Sciatic nerve (tissue), 1 donor: ENCODE results near the gene IL18R1. TPM values are rescaled to one million over a fixed set of nuclear protein-coding genes. Genes with fewer than 3 reads are reported as not detected.

Experiments used
- microRNA-seq: library from miRNA; unstranded; fragments of <30 nt; microRNA quantifications from one replicate; pipeline ENCODE4 v1.2.0, GENCODE V29; 2020
- total RNA-seq: library from RNA; stranded (reverse); fragmentation: NEBNext Ultra II Directional; extraction: Animal tissue kit (Norgen Biotek cat#: 25700); gene quantifications from one replicate; pipeline ENCODE4 v1.2.1, GENCODE V29; 2021
- donor health status: DM: no; HTN: no; CAD: no.

Gene IL18R1
- total RNA-seq, 1 donor from 2014 or later, result 4.9 TPM

Small RNAs within 50 kb of the gene (microRNA-seq; reads per million reads assigned to microRNA genes)
- gene MIR4772, result 1.1 reads per million

Other genes with a start within 250 kb of the IL18R1 start
- 49.9 TPM for gene IL1R1, start 213.1 kb upstream of the IL18R1 start, total RNA-seq
- gene IL1RL2, start 168.8 kb upstream of the IL18R1 start, total RNA-seq, result not detected
- gene IL1RL1, start 44.2 kb upstream of the IL18R1 start, total RNA-seq, result 3.8 TPM
- 3.0 TPM for gene IL18RAP, start 67.4 kb downstream of the IL18R1 start, total RNA-seq
- not detected for gene SLC9A4, start 117.4 kb downstream of the IL18R1 start, total RNA-seq